ENCODE measurements around the gene EXOSC5. TPM values are rescaled to one million over a fixed set of nuclear protein-coding genes. Genes with fewer than 3 reads are reported as not detected.
"Not testable (repeated sequence)": the region's sequence is repeated elsewhere in the genome, so short reads cannot be mapped to it uniquely, and the experiment has no call there.

Gene EXOSC5
- total RNA-seq, 1 donor from 2014 or later: 14.8 TPM

- DNase-seq: no peak
Observed at GRCh38 chr19:41426116-41426841, 29.1 kb upstream of the EXOSC5 start.

- DNase-seq: no peak
Observed at GRCh38 chr19:41425174-41426115, 28.3 kb upstream of the EXOSC5 start.

GRCh38 chr19:41424335-41425173 lies 27.4 kb upstream of the EXOSC5 start:
- no peak for DNase-seq

GRCh38 chr19:41422955-41423354 lies 25.8 kb upstream of the EXOSC5 start:
- no peak for DNase-seq

- no peak for DNase-seq
Observed at GRCh38 chr19:41422456-41422855, 25.3 kb upstream of the EXOSC5 start.

- DNase-seq: no peak
Observed at GRCh38 chr19:41421973-41422372, 24.8 kb upstream of the EXOSC5 start.

GRCh38 chr19:41421314-41421713 lies 24.2 kb upstream of the EXOSC5 start:
- DNase-seq: no peak

- no peak for DNase-seq
Observed at GRCh38 chr19:41420101-41420880, 23.1 kb upstream of the EXOSC5 start.

GRCh38 chr19:41416194-41416674 lies 19.1 kb upstream of the EXOSC5 start:
- DNase-seq: no peak

- DNase-seq: no peak
Observed at GRCh38 chr19:41415154-41415571, 18.0 kb upstream of the EXOSC5 start.

- no peak for DNase-seq
Observed at GRCh38 chr19:41414461-41414860, 17.3 kb upstream of the EXOSC5 start.

GRCh38 chr19:41413947-41414346 lies 16.8 kb upstream of the EXOSC5 start:
- no peak for DNase-seq

GRCh38 chr19:41412953-41413352 lies 15.8 kb upstream of the EXOSC5 start:
- no peak for DNase-seq

GRCh38 chr19:41411968-41412265 lies 14.8 kb upstream of the EXOSC5 start:
- no peak for DNase-seq

GRCh38 chr19:41411100-41411967 lies 14.2 kb upstream of the EXOSC5 start:
- DNase-seq: no peak

- DNase-seq: no peak
Observed at GRCh38 chr19:41410336-41411054, 13.3 kb upstream of the EXOSC5 start.

GRCh38 chr19:41409288-41409687 lies 12.1 kb upstream of the EXOSC5 start:
- no peak for DNase-seq

GRCh38 chr19:41408846-41409245 lies 11.7 kb upstream of the EXOSC5 start:
- not testable (repeated sequence) for DNase-seq

- no peak for DNase-seq
Observed at GRCh38 chr19:41408256-41408655, 11.1 kb upstream of the EXOSC5 start.

- DNase-seq: no peak
Observed at GRCh38 chr19:41407271-41407670, 10.1 kb upstream of the EXOSC5 start.

All from occipital lobe (tissue), 2 donors.